Esophagus squamous epithelium (tissue), 4 donors: ENCODE results near the gene DENND2C.

ENCODE experiments used
- POLR2A ChIP-seq, 4 donors: fragments of 450-650 bp; IDR thresholded peaks; one replicate each; pipeline ENCODE4 v1.6.1; 2017; ENCODE audit warnings: antibody characterized with exemption in 4 of 4, mild to moderate bottlenecking in 4 of 4, moderate library complexity in 3 of 4
- TF ChIP-seq, protein P1 (sequence below), 6 experiments: fragments of 450-650 bp in 4 of 6; fragments of 200-600 bp in 2 of 6; sonication (generic) in 2 of 6; IDR thresholded peaks; one replicate each; pipeline ENCODE4 v1.5.1; 2016 to 2019; ENCODE audit warnings: antibody characterized with exemption in 6 of 6, mild to moderate bottlenecking in 4 of 6, moderate library complexity in 4 of 6

DNA sequence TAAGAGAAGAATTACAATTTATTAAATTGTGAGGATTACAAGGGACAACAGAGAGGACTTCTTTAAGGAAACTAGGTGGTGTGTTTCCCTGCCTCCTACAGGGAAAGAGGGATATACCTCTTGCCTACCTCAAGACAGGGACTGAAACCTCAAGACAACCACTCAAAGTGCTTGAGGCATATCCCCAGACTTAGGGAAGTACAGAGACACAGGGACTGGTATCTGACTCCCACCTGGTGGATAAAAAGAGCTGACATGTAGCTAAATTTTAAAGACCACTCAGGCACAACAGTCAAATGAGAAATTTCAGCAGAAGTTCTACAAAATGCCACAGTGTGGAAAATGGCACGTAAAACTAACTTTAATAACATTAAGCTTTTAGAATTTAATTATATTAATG is 21.3 kb downstream of the DENND2C start:
- TF ChIP-seq, protein P1, sequence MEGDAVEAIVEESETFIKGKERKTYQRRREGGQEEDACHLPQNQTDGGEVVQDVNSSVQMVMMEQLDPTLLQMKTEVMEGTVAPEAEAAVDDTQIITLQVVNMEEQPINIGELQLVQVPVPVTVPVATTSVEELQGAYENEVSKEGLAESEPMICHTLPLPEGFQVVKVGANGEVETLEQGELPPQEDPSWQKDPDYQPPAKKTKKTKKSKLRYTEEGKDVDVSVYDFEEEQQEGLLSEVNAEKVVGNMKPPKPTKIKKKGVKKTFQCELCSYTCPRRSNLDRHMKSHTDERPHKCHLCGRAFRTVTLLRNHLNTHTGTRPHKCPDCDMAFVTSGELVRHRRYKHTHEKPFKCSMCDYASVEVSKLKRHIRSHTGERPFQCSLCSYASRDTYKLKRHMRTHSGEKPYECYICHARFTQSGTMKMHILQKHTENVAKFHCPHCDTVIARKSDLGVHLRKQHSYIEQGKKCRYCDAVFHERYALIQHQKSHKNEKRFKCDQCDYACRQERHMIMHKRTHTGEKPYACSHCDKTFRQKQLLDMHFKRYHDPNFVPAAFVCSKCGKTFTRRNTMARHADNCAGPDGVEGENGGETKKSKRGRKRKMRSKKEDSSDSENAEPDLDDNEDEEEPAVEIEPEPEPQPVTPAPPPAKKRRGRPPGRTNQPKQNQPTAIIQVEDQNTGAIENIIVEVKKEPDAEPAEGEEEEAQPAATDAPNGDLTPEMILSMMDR (IDR thresholded peaks at IDR 0.05) = no peak
- TF ChIP-seq POLR2A (IDR thresholded peaks at IDR 0.05) = no peak
